ENCODE measurements around the gene HOXD1. TPM values are rescaled to one million over a fixed set of nuclear protein-coding genes. Genes with fewer than 3 reads are reported as not detected.

The HOXD1 gene
- total RNA-seq, 4 donors from 2014 or later = 0.23 to 0.55 (median 0.27) TPM; not detected in 1

GRCh38 chr2:176145085-176145969 lies 43.1 kb upstream of the HOXD1 start:
- H3K4me3 ChIP-seq (ENCODE audit: low read depth, poor library complexity, severe bottlenecking) = no peak overlapping the region
- intact Hi-C loops (cut with DNase I; ENCODE audit: low total_unique reads) = no loop called here
- TF ChIP-seq POLR2A (IDR thresholded peaks at IDR 0.05) = no peak
- TF ChIP-seq CTCF (IDR thresholded peaks at IDR 0.05) = no peak
- DNase-seq (ENCODE audit: low spot score in 2 of 2) = peak in 1 of 2 donors; percentile 42
- WGBS, 2 donors = 73 to 87% methylated on average over 4 of the region's 4 CpGs

- TF ChIP-seq POLR2A (IDR thresholded peaks at IDR 0.05) (no peak), CTCF (IDR thresholded peaks at IDR 0.05) (no peak)
- H3K4me3 ChIP-seq (ENCODE audit: low read depth, poor library complexity, severe bottlenecking) = no peak overlapping the region
- intact Hi-C loops (cut with DNase I; ENCODE audit: low total_unique reads) = no loop called here
- no peak for DNase-seq (ENCODE audit: low spot score in 2 of 2)
- WGBS, 2 donors = 43% methylated on average over 6 of the region's 6 CpGs
These were observed 42.4 kb upstream of the HOXD1 start for GRCh38 chr2:176146101-176146500.

- H3K4me3 ChIP-seq (ENCODE audit: low read depth, poor library complexity, severe bottlenecking) = no peak overlapping the region
- intact Hi-C loops (cut with DNase I; ENCODE audit: low total_unique reads) = no loop called here
- no peak for TF ChIP-seq CTCF (IDR thresholded peaks at IDR 0.05)
- TF ChIP-seq POLR2A (IDR thresholded peaks at IDR 0.05) = no peak
These were observed 41.8 kb upstream of the HOXD1 start for GRCh38 chr2:176146645-176147044.

GRCh38 chr2:176147210-176147799 lies 41.2 kb upstream of the HOXD1 start:
- DNase-seq (ENCODE audit: low spot score in 2 of 2) = peak in 1 of 2 donors; percentile 76
- TF ChIP-seq CTCF (IDR thresholded peaks at IDR 0.05) (no peak), POLR2A (IDR thresholded peaks at IDR 0.05) (no peak)
- 69 to 71% methylated on average over 32 of the region's 32 CpGs for WGBS, 2 donors
- no peak overlapping the region for H3K4me3 ChIP-seq (ENCODE audit: low read depth, poor library complexity, severe bottlenecking)
- intact Hi-C loops (cut with DNase I; ENCODE audit: low total_unique reads) = no loop called here

More at GRCh38 chr2:176146645-176147044, 41.8 kb upstream of the HOXD1 start:
- DNase-seq (ENCODE audit: low spot score in 2 of 2) = no peak

GRCh38 chr2:176147800-176148496 lies 40.5 kb upstream of the HOXD1 start:
- TF ChIP-seq POLR2A (IDR thresholded peaks at IDR 0.05) (no peak), CTCF (IDR thresholded peaks at IDR 0.05) (no peak)
- intact Hi-C loops (cut with DNase I; ENCODE audit: low total_unique reads) = no loop called here
- no peak overlapping the region for H3K4me3 ChIP-seq (ENCODE audit: low read depth, poor library complexity, severe bottlenecking)
- DNase-seq (ENCODE audit: low spot score in 2 of 2) = peak in 1 of 2 donors; percentile 65
- 50 to 56% methylated on average over 31 of the region's 31 CpGs for WGBS, 2 donors
